ENCODE measurements around the gene RHOV.

RHOV gene

DNA sequence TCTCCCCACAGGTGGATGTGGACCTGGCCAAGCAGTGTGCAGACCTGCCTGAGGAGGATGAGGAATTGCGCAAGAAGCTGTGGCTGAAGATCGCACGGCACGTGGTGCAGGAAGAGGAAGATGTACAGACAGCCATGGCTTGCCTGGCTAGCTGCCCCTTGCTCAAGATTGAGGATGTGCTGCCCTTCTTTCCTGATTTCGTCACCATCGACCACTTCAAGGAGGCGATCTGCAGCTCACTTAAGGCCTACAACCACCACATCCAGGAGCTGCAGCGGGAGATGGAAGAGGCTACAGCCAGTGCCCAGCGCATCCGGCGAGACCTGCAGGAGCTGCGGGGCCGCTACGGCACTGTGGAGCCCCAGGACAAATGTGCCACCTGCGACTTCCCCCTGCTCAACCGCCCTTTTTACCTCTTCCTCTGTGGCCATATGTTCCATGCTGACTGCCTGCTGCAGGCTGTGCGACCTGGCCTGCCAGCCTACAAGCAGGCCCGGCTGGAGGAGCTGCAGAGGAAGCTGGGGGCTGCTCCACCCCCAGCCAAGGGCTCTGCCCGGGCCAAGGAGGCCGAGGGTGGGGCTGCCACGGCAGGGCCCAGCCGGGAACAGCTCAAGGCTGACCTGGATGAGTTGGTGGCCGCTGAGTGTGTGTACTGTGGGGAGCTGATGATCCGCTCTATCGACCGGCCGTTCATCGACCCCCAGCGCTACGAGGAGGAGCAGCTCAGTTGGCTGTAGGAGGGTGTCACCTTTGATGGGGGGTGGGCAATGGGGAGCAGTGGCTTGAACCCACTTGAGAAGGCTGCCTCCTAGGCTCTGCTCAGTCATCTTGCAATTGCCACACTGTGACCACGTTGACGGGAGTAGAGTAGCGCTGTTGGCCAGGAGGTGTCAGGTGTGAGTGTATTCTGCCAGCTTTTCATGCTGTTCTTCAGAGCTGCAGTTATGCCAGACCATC is 28.8 kb upstream of the RHOV start:
- no peak for DNase-seq

DNA sequence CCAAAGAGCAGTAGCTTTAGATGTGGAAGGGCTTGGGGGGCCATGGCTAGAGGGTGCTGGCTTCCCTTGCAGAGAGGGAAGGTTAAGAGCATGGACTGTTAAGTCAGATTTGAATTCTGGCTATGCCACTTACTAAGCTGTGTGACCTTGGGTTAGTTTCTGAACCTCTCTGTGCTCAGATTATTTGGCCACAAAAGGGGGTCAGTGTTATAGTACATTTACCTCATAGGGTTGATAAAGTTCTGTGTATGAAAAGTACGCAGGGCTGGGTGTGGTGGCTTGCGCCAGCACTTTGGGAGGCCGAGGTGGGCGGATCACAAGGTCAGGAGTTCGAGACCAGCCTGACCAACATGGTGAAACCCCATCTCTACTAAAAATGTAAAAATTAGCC is 27.0 kb upstream of the RHOV start:
- no peak for DNase-seq

DNA sequence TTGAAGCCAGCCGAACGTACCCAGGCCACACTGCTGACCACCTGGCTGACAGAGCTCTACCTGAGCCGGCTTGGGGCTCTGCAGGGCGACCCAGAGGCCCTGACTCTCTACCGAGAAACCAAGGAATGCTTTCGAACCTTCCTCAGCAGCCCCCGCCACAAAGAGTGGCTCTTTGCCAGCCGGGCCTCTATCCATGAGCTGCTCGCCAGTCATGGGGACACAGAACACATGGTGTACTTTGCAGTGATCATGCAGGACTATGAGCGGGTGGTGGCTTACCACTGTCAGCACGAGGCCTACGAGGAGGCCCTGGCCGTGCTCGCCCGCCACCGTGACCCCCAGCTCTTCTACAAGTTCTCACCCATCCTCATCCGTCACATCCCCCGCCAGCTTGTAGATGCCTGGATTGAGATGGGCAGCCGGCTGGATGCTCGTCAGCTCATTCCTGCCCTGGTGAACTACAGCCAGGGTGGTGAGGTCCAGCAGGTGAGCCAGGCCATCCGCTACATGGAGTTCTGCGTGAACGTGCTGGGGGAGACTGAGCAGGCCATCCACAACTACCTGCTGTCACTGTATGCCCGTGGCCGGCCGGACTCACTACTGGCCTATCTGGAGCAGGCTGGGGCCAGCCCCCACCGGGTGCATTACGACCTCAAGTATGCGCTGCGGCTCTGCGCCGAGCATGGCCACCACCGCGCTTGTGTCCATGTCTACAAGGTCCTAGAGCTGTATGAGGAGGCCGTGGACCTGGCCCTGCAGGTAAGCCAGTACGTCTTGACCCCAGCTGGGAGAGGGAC is 26.4 kb upstream of the RHOV start:
- no peak for DNase-seq

DNA sequence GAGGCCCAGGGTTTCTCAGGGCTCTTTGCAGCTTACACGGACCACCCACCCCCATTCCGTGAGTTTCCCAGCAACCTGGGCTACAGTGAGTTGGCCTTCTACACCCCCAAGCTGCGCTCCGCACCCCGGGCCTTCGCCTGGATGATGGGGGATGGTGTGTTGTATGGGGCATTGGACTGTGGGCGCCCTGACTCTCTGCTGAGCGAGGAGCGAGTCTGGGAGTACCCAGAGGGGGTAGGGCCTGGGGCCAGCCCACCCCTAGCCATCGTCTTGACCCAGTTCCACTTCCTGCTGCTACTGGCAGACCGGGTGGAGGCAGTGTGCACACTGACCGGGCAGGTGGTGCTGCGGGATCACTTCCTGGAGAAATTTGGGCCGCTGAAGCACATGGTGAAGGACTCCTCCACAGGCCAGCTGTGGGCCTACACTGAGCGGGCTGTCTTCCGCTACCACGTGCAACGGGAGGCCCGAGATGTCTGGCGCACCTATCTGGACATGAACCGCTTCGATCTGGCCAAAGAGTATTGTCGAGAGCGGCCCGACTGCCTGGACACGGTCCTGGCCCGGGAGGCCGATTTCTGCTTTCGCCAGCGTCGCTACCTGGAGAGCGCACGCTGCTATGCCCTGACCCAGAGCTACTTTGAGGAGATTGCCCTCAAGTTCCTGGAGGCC is 25.6 kb upstream of the RHOV start:
- no peak for DNase-seq

DNA sequence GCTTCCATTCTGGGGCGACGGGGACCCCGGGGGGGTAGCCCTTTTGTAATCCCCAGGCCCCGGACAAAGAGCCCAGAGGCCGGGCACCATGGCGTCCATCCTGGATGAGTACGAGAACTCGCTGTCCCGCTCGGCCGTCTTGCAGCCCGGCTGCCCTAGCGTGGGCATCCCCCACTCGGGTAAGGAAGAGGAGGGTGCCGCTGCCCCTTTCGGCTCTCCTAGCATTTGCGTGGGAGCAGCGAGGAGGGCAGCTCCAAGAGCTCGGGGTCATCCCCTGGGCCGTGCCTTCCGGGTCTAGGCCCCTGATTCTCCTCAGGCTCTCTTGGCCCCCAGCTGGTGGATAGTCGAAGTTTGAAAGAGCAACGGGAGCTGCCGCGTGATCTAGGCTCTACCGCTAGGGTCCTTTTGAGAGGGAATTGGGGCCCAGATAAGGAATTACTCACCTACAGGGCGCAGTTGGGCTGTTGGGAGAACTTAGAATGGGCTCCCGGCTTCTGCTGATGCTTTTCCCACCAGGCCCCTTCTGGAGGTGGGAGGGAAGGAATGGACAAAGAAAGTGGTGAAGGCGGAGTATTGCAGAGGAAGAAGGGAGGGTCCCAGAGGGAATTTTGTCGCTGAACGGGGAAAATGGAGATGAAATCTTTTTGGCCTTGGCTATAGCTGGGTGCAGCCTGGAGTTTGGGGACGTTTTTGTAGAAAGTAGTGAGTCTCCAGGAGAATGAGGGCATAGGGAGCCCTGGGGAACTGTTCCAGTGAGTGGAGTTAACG is 20.8 kb upstream of the RHOV start:
- DNase-seq = no peak

DNA sequence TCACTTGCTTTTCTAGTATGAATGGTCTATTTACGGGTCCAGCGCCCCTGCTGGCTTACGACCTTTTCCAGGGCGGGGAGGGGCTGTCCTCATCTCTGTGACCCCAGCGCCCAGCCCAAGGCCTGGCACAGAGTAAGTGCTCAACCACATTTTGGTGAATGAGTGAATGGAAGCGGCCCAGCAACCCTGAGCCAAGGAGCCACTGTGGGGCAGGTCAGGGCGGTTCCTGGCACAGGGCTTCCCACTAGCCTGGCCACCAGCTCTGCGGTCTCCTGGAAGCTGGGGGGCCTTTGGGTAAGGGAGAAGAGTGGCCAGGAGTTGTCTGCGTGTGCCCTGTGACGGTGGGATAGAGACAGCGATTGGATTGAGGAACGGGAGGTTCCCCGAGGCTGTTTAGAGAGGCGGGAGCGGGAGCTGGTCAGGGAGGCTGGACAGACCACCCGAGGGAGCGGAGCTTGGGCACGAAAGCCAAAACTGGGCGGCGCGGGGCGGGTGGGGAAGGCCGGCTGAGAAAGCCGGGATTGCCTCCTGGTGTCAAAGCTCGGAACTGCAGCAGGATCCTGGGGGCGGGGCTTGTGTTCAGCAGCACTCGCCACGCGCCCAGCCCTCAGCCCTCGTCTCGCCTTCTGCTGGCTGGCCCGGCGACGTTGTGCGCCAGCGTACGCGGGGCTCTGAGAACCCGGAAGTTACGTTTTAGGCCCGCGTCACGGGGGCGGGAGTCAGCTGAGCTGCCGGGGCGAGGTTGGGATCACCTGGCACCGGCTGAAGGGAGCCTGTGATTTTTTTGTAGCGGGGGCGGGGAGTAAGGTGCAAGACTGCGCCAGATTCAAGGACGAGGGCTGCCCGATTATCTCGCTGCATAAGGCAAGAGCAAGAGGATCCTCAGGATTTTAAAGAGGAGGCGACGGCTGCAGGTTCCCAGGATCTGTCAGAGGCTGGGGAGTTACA is 20.0 kb upstream of the RHOV start, which contains the start of gene VPS18:
Gene VPS18, plus strand, starts transcription at position 718 of the 948 bp plus-strand sequence. CDS start 319 bp downstream, outside the sequence.
- peak; percentile 83 for DNase-seq

DNA sequence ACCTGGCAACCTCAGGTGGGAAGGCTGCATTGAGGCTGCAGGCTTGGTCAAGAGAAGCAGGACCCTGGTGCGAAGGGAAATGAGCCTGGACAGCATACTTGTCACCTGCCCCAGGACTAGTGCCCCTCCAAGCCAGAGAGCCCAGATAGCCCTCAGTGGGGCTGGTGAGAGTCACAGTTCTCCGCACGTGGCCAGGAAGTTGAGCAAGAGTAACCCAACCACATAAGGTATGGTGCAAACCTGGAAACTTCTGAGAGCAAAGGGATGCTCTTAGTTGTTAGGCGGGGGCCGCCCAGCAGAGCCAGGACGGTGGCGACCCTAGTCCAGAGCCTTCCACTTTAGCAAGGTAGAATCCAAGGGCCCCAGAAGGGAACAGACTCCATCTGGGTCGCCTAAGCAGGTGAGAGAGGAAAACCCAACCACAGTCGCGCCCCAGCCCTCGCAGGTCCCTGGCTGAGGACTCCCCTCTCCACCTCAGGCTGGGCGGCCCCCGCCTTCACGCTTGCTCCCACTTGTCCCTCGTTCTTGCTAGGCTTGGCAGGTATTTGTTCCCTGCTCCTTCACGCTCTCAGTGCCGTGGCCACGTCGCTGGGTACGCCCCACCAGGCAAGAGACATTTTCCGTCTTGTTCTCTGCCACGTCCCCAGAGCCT is 19.1 kb upstream of the RHOV start:
- DNase-seq = no peak

DNA sequence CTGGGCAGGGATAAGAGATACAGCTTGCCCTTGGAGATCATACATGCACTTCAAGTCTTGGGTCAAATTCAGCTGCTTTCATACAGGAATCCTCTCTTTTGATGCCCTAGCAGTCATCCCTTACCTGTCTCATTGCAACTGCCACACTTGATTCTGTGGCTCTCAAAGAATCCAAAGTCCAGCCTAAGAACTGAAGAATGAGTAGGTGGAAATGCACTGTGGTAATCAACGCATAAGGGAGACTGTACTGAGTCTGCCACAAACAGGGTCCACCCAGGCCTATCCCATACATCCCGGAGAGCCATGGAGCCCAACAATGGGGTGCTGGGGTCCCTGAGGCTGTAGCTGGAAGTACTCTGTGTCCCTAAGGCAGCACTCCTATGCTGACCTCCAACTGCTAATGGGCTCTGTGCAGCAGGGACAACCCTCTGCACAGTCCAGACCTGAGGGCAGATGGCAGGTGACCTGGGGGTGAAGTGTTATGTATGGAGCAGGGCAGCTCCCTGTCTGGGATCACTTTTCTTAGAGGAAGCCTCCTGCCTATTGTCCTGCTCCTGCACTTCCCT is 18.5 kb upstream of the RHOV start:
- DNase-seq = no peak

DNA sequence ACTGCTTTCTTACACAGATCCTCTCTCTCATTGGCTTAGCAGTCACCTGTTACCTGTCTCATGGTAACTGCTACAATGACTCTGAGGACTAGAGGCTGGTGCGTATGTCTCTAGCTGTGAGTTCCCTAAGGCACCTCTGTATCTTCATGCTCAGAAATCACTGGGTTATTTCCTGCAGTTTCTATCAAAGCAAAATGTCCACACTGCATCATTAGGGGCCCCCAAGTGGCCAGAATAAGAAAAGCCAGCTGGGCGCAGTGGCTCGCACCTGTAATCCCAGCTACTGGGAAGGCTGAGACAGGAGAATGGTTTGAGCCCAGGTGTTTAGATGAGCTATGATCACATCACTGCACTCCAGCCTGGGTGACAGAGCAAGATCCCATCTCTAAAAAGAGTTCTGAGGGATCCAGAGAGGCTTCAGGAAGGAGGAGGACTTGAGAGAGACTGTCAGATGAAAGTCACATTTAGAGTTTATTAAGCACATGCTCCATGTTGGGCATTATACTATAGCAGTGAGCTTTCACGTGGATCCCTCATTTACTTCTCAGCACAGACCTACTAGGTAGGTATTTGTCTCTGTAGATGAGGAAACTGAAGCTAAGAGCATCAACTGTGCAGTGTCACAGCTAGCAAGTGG is 17.9 kb upstream of the RHOV start:
- DNase-seq = no peak

DNA sequence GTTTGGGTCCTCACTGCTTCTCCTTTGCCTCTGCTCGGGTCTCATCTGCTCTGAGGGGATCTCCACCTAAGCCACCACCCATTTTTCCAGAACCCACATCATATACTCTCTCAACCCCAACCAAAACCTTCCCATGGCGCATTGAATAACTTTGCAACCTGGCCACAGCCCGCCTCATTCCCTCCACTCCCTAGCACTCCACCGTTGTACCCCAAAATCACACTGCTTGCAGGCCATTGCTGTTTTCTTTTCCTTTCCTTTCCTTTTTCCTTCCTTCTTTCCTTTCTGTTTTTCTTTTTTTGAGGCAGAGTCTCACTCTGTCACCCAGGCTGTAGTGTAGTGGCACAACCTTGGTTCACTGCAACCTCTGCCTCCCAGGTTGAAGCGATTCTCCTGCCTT is 17.1 kb upstream of the RHOV start:
- no peak for DNase-seq

DNA sequence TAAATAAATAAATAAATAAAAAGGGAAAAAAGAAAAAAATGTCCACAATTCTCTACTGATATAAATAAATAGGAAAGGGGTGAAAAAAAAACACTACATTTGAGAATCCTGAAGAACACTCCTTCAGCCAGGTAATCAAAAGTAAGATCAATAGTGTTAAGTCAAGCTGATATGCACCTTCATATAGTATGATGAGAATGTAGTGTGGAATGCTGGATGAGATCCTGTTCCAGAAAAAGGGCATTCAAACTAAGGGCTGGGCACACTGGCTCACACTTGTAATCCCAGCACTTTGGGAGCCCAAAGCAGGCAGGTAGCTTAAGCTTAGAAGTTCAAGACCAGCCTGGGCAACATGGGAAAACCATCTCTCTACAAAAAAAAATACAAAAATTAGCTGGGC is 15.1 kb upstream of the RHOV start:
- DNase-seq = no peak

DNA sequence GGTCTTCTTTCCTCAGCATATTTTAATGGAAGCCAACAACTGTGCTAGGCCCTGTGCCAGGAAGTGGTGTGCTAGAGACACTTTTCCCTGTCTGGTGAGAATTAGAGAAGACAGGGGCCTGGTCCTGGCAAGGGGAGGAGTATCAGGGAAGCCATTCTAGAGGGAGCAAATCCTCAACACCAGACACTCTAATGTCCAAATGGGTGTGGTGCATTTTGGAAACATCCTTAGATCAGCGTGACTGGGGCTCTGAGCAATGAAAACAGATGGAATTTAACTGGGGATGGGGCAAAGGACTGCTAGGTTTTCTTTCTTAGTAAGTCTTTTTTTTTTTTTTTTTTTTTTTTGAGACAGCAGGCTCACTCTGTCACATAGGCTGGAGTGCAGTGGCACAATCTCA is 12.6 kb upstream of the RHOV start:
- no peak for DNase-seq

DNA sequence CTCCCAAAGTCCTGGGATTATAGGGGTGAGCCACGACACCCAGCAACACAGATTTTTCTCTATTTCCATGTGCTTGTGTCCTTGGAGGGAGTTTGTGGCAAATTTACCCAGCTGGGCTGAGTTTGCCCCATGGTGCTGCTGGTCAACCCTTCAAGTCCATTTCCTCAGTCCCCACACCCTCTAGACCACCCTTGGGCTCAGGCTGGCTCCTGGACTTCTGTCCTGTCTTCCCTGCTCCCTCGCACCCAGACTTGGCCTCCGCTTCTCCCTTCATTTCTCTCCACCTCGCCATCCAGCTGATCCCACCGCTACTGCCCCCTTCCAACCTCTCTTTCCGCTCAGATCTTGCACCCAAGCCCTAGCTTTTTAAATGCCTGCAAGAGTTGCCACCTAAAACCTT is 7.3 kb upstream of the RHOV start:
- DNase-seq = no peak

DNA sequence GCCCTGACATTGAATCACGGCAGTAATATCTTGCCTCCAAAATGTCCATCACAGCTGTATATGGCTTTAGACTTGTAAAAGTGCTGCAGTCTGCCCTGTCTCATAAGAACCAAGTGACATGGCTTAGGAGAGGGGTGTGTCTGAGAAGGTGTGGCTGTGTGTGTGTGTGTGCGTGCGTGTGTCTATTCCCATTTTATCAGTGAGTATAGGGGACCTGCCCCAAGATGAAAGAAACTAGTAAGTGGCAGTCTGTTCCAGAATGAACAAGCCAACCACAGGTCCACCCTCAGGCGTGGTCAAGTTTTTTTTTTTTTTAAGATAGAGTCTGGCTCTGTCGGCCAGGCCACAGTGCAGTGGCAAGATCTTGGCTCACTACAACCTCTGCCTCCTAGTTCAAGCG is 5.6 kb upstream of the RHOV start:
- DNase-seq = no peak

DNA sequence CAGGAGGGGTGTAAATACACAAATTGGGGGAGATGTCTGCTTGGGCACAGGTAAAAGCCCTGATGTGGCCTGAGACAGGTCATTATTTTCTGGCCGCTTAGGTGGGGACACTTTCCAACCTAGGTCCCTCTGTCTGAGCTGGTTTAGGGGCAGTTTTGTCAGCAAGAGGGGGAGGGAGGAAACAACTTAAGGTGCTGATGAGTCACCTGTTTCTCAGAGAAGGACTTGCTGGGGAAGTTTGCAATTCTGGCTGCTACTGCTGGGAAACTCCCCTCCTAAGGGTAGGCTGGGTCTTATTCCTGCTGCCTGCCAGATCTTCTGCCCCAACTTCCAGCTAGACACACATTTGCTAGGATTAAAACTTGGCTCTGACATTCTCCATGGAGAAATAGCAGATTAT is 4.8 kb upstream of the RHOV start:
- DNase-seq = no peak

DNA sequence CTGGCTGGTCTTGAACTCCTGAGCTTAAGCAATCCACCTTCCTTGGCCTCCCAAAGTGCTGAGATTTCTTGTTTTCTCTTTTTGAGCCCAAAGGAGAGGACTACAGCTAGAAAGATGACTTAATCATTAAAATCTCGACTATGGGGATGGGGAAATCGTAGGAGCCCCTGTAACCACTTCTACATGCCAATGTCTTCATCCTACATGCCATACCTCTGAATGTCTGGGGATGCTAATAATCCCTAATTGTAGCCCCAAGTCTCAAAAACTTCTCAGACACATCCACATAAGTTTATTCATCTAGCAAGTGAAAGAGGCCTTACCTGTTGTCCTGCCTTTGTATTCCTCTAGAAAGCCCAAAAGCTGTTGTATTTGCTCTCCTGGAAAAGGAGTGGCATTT is 3.7 kb upstream of the RHOV start:
- DNase-seq = no peak

DNA sequence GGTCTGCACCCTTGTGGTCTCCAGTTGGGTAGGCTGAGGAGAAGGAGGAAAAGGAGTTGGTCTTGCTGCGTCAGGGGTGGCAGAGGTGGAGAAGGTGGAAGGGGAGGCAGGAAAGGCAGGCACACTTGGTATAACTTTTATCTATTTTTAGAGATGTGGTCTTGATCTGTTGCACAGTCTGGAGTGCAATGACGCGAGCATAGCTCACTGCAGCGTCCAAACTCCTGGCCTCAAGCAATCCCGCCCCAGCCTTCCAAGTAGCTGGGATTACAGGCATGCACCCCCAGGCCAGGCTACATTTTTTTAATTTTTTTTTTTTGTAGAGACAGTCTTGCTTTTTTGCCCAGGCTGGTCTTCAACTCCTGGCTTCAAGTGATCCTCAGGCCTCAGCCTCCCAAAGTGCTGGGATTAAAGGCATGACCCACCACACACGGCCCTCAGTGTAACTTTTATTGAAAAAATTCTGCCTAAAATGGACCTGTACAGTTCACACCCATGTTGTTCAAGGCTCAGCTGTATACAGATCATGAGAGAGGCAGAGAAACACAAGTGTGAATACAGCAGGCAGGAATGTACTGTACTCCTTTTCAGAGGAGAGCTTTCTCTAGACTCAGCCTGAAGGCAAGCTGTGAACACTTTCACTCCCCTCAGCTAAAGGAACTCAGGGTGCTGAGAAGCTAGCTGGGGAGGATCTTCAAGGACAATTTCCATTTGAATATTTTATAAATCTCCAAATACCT is 2.1 kb upstream of the RHOV start:
- DNase-seq = no peak

DNA sequence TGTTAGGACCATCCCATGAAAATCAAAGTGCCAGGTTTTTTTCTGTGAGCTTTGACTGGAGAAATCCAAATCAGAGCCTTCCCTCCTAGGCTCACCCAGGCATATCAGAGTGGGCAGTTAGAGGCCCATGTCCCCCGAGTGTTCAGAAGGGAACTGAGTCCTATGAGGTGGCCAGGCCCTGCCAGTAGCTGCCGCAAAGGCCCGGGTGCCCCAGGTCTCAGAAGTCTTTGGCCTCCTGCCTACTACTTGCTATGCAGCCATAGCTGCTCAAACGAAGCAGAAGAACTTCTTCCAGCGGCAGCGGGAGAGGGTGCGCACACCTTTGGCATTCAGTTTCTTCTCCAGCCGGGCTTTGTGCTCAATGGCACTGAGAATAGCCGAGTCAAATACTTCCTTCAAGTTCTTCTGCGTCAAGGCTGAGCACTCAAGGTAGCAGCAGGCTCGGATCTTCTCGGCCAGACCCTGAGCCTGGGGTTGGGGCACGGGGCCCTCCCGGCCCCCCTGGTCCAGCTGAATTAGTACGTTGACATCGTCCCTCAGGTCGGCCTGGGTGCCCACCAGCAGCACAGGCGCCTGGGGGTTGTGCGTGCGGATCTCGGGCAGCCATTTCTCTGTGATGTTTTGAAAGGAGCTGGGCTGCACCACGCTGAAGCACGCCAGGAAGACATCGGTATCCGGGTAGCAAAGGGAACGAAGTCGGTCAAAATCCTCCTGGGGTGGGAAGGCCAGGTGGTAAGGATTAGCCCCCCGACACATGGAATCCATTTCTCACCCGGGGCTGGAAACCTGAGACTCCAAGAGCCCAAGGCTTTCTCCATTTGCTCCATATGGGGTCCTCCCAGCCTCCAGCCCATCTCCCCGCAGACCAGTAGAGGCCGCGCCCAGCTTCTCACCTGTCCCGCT is 992 bp downstream of the RHOV start:
- no peak for DNase-seq

Data from NCI-H446 treated with DMSO at 0.1 percent for 48 hours (cell line).